Measurements from ENCODE around the gene B4GALT7. TPM values are rescaled to one million over a fixed set of nuclear protein-coding genes. Genes with fewer than 3 reads are reported as not detected.
"Not testable (repeated sequence)": the region's sequence is repeated elsewhere in the genome, so short reads cannot be mapped to it uniquely, and the experiment has no call there.

The B4GALT7 gene, protein sequence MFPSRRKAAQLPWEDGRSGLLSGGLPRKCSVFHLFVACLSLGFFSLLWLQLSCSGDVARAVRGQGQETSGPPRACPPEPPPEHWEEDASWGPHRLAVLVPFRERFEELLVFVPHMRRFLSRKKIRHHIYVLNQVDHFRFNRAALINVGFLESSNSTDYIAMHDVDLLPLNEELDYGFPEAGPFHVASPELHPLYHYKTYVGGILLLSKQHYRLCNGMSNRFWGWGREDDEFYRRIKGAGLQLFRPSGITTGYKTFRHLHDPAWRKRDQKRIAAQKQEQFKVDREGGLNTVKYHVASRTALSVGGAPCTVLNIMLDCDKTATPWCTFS
- 10 to 100 TPM; 35.5 to 40.5 (median 37.0) TPM for total RNA-seq

DNA sequence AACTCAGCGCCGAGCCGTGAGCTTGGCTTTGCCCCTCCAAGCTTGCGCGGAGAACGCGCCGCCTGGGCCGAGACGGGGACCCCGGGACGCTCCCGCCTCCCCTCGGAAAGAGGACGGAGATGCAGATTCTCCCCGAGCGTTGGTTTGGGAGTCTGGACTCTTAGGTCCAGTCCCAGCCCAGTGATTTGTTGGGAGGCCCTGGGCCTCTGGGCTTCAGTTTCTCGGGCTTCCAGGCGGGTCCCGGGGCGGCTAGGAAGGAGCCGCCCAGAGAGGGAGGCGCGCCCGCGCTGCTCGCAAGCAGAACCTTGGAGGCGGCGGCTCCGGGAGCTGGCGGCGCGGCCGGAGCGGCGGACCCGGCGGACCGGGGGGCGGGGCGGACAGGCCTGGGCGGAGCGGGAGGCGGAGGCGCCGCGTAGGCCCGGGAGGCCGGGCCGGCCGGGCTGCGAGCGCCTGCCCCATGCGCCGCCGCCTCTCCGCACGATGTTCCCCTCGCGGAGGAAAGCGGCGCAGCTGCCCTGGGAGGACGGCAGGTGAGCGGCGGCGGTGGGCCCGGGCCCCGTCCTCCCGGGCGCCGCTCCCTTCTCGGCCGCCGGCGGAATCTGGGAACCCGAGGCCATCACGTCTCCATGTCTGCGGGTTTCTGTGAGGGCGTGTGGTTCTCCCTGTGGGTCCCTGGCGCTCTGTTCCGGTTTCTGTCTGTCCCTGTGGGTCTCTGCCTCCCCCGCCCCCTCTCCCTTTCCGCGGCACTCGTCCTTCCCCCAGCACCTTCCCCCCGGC, at the start of gene B4GALT7:
Gene B4GALT7, plus strand, starts transcription at position 402 of the 777 bp plus-strand sequence. Its CDS starts 79 bp downstream, at position 481.
- H3K9me3 Mint-ChIP-seq: no peaks in the 10 kb centered on the region
- peak; percentile 87 for DNase-seq
- peak within 1 kb of the TSS; percentile 89 for H3K4me3 Mint-ChIP-seq
- peaks cover 16% of the 10 kb centered on the region for H3K36me3 Mint-ChIP-seq (ENCODE audit: insufficient read depth)
- no peaks in the 10 kb centered on the region for H3K27me3 Mint-ChIP-seq (ENCODE audit: low read depth)
- ATAC-seq: peak; percentile 93 to 95
- H3K4me1 Mint-ChIP-seq (ENCODE audit: low read depth): peaks cover 33% of the 10 kb centered on the region

DNA sequence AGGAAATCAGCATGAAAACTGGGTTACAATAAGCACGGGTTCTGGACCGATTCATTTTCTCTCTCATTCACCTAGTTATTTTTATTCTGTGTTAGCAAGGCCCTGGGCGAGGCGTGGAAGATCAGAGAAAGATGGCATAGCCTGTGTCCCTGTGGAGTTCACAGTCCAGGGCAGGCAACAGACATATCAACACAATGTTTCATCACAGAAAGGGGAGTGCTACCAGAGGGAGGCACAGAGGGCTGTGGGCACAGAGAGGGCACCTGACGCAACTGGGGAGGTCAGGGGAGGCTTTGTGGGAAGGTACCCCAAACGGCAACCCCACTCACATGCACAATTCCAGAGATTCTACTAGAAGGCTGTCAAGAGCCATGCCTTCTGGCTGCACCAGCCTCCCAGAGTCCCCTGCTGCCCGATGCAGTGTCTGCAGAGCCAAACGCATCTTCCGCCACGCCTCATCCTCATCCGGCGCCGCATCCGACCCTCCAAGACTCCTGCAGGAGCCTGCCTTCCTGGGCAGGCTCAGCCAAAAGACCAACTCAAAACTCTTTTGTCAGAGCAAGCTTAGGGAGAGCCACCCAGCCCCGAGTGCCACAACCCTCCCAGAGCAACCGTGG, 47.0 kb upstream of the B4GALT7 start:
- no peak for DNase-seq
- no peaks in the 10 kb centered on the region for H3K27me3 Mint-ChIP-seq (ENCODE audit: low read depth)
- H3K36me3 Mint-ChIP-seq (ENCODE audit: insufficient read depth): peaks cover 11% of the 10 kb centered on the region
- ATAC-seq: no peak
- H3K9me3 Mint-ChIP-seq: no peaks in the 10 kb centered on the region
- H3K4me1 Mint-ChIP-seq (ENCODE audit: low read depth): peaks cover 37% of the 10 kb centered on the region
- H3K4me3 Mint-ChIP-seq: peak overlapping the region; percentile 78

DNA sequence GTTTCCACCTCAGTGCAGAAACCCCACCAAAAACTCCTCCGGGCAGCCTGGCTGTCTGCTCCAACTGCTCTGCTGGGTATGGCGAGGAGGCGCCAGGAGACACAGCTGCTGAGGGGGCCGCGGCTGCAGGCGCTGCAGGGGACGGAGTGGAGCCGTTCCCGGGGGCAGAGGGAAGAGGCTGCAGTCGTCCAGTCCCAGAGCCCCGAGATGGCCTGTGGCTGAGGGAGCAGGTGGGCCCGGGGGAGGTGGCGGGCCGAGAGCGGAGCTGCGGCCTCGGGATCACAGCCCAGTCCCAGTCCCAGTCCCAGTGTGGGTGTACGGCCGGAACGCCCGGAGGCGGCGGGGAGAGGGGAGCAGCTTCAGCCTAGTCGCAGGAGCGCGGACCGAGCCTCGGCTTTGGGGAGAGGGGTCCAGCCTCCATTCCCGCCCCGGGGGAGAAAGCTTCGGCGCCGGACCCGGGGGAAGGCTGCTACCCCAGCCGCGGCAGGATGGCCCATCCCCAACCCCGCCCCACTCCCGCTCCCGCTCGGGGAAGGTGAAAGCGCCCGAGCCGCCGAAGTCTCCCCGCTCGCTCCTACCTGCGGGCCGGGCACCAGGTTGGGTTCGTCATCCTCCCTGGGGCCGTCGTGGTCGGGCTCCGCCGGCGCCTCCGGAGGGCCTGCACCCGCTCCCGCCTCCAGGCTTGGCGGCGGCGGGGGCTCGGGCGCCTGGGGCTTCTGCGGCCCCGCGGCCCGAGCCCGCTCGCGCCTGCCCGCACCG, 46.1 kb upstream of the B4GALT7 start:
- ATAC-seq (peak; percentile 62 to 63), DNase-seq (peak; percentile 27)
- peak overlapping the region; percentile 78 for H3K4me3 Mint-ChIP-seq
- peaks cover 33% of the 10 kb centered on the region for H3K4me1 Mint-ChIP-seq (ENCODE audit: low read depth)
- H3K27me3 Mint-ChIP-seq (ENCODE audit: low read depth): no peaks in the 10 kb centered on the region
- peaks cover 8% of the 10 kb centered on the region for H3K36me3 Mint-ChIP-seq (ENCODE audit: insufficient read depth)
- no peaks in the 10 kb centered on the region for H3K9me3 Mint-ChIP-seq

DNA sequence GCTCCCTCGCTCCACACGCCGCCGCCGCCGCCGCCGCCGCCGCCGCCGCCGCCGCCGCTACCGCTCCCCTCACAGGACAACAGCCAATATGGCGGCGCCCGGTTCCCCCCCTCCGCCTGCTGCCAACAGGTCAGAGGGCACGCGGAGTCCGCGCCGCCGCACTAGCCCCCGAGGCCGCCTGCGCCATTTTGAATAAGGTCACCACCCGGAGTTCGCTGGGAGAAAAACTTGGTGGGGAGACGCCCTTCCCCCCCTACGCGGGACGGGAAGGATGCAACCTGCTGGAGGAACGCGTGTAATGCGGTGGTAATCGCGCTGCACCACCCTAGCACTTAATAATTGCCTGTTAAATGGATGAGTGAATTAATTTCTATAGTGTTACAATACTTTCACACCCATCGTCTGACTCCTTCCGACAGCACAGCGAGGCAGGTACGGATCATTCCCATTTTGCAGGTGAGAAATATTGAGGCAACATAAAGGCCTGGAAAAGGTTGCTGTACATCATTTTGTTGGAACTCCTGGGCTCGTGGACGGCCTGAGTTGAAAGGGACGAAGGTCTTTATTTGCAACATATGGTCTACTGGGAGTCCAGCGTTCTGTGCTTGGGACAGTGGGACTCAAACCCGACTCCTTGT, 45.3 kb upstream of the B4GALT7 start, which contains the start of gene FAM193B:
Gene FAM193B, minus strand, starts transcription at position 90 of the 638 bp plus-strand sequence. CDS start 105 bp downstream, outside the sequence.
- H3K36me3 Mint-ChIP-seq (ENCODE audit: insufficient read depth): peaks cover 8% of the 10 kb centered on the region

DNA sequence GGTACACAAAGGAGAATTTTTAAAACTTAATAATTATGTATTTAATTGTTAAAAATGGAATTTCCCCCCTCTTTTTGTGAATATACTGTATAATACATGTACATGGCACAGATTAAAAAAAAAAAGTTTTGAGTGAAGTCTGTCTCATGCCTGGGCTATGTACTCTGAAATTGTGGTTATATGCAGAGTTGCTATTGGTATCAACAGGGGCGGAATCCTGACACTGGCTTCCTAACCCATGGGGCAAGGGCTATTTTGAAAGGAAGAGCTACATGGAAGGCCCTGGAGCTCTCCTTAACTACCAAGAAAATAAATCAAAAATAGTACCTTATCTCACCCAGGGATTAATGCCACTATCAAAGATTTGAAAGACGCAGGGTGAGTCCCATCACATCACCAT, 44.7 kb upstream of the B4GALT7 start:
- Mint-ChIP-seq H3K4me1 (ENCODE audit: low read depth) (peaks cover 30% of the 10 kb centered on the region), H3K36me3 (ENCODE audit: insufficient read depth) (peaks cover 8% of the 10 kb centered on the region), H3K4me3 (peak overlapping the region; percentile 86), H3K9me3 (no peaks in the 10 kb centered on the region), H3K27me3 (ENCODE audit: low read depth) (no peaks in the 10 kb centered on the region)
- DNase-seq: no peak
- no peak for ATAC-seq

More for the DNA sequence above, 45.3 kb upstream of the B4GALT7 start, which contains the start of gene FAM193B:
- H3K4me1 Mint-ChIP-seq (ENCODE audit: low read depth): peaks cover 32% of the 10 kb centered on the region
- no peaks in the 10 kb centered on the region for H3K27me3 Mint-ChIP-seq (ENCODE audit: low read depth)
- DNase-seq: peak; percentile 93
- no peaks in the 10 kb centered on the region for H3K9me3 Mint-ChIP-seq
- ATAC-seq: peak; percentile 97 to 98
- peak within 1 kb of the TSS; percentile 86 for H3K4me3 Mint-ChIP-seq

DNA sequence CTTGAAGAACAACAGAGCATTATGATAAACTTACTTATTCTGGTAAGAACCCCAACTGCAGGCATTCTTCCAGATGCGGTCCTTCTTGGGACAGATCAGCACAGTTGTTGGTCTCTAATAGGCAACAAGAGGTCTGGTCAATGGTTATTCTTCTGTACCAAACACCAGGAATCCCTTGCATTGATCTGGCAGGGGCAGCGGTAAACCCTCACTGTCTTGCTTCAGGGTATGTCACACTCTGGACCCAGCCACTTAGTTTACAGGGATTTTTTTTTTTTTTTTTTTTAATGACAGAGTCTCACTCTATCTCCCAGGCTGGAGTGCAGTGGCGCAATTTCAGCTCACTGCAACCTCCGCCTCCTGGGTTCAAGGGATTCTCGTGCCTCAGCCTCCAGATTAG, 44.3 kb upstream of the B4GALT7 start:
- Mint-ChIP-seq H3K27me3 (ENCODE audit: low read depth) (no peaks in the 10 kb centered on the region), H3K9me3 (no peaks in the 10 kb centered on the region), H3K4me1 (ENCODE audit: low read depth) (peaks cover 29% of the 10 kb centered on the region), H3K4me3 (peak overlapping the region; percentile 86), H3K36me3 (ENCODE audit: insufficient read depth) (peaks cover 8% of the 10 kb centered on the region)
- DNase-seq (no peak), ATAC-seq (no peak)

DNA sequence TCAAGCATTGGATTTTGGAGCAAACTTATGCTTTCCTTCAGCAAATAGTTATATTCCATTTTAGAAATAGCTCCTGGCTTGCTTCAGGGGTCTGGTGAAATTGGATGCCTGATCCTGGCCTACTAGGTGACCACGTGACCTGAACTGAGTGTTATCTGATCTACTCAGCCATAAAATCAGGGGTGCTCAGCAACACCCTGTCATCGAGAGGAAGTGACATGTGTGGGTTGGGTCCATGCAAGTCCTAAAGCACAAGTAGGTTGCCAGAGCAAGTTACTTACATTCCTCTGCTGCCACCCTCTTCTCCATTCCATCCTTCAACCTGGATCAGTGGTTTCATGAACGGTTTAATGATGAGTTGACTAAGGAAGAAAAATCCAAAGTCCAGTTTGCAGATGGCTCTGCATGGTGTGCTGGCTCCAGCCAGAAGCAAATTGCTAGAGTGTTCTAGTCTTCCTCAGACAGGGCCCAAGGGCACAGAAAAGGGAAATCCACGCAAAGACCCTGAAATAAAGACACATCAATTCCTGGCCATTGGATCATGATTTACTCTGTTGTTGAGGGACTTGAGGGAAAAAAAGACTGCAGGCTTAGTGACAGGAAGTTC, 42.8 kb upstream of the B4GALT7 start:
- Mint-ChIP-seq H3K9me3 (no peaks in the 10 kb centered on the region), H3K4me3 (no peak overlapping the region), H3K27me3 (ENCODE audit: low read depth) (no peaks in the 10 kb centered on the region), H3K4me1 (ENCODE audit: low read depth) (peaks cover 26% of the 10 kb centered on the region), H3K36me3 (ENCODE audit: insufficient read depth) (peaks cover 5% of the 10 kb centered on the region)
- no peak for DNase-seq
- no peak for ATAC-seq

DNA sequence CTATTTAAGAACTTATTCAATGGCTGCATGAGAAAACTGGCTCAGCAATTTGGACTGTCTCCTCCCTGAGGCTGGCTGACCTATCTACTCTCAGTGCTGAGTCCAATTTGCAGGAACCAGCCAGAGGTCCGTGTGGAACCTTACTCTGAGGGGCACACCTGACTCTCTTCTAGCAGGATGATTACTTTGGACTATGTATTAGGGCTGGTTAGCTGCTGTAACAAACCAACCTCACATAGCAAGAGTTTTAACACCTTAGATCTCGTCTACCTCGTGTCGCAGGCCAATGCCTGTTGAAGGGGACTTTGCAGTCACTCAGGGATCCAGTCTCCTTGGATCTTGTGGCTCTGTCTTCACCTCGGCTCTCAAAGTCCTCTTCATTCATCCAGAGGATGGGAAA, 42.1 kb upstream of the B4GALT7 start:
- Mint-ChIP-seq H3K9me3 (no peaks in the 10 kb centered on the region), H3K27me3 (ENCODE audit: low read depth) (no peaks in the 10 kb centered on the region), H3K4me3 (no peak overlapping the region), H3K36me3 (ENCODE audit: insufficient read depth) (peaks cover 1% of the 10 kb centered on the region), H3K4me1 (ENCODE audit: low read depth) (peaks cover 19% of the 10 kb centered on the region)
- DNase-seq: no peak
- ATAC-seq: no peak

DNA sequence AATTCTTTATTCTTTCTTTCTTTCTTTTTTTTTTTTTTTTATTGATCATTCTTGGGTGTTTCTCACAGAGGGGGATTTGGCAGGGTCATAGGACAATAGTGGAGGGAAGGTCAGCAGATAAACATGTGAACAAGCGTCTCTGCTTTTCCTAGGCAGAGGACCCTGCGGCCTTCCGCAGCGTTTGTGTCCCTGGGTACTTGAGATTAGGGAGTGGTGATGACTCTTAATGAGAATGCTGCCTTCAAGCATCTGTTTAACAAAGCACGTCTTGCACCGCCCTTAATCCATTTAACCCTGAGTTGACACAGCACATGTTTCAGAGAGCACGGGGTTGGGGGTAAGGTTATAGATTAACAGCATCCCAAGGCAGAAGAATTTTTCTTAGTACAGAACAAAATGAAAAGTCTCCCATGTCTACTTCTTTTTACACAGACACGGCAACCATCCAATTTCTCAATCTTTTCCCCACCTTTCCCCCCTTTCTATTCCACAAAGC, 40.4 kb upstream of the B4GALT7 start:
- not testable (repeated sequence) for DNase-seq; H3K9me3 Mint-ChIP-seq; H3K36me3 Mint-ChIP-seq (ENCODE audit: insufficient read depth); H3K4me3 Mint-ChIP-seq; ATAC-seq; H3K27me3 Mint-ChIP-seq (ENCODE audit: low read depth)
- peaks cover 13% of the 10 kb centered on the region for H3K4me1 Mint-ChIP-seq (ENCODE audit: low read depth)

DNA sequence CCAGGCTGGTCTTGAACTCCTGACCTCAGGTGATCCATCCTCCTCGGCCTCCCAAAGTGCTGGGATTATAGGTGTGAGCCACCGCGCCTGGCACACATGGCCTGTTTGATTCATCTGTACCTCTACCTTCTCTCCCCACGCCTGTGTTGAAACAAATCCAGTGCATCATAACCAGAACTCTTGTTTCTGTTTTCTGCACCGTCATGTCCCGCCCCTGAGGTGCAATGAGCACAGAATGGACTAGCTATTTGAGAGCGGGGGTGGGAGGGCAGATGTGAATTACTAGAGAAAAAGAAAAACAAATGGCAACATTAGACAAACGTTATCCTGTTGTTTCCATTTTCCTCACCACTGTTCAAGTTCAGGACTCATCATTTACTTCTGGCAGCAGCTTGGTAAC, 34.9 kb upstream of the B4GALT7 start:
- Mint-ChIP-seq H3K36me3 (ENCODE audit: insufficient read depth) (no peaks in the 10 kb centered on the region), H3K4me3 (no peak overlapping the region), H3K9me3 (no peaks in the 10 kb centered on the region), H3K27me3 (ENCODE audit: low read depth) (peaks cover 3% of the 10 kb centered on the region), H3K4me1 (ENCODE audit: low read depth) (no peaks in the 10 kb centered on the region)
- ATAC-seq (no peak), DNase-seq (no peak)

DNA sequence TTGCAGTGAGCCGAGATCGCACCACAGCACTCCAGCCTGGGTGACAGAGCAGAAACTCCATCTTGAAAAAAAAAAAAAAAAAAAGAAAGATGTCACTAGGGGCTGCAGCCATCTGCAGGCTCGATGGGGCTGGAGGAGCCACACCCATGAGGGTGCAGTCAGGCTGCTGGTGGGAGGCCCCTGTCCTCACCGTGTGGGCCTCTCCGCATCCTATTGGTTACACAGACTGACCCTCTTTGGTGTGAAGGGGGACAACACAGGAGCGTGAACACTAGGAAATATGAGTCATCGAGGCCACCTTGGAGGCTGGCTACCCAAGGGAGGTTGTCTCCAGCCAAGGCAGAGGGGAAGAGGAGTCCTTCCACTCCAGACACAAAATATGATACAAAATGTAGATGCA, 31.6 kb upstream of the B4GALT7 start:
- no peak overlapping the region for H3K4me3 Mint-ChIP-seq

DNA sequence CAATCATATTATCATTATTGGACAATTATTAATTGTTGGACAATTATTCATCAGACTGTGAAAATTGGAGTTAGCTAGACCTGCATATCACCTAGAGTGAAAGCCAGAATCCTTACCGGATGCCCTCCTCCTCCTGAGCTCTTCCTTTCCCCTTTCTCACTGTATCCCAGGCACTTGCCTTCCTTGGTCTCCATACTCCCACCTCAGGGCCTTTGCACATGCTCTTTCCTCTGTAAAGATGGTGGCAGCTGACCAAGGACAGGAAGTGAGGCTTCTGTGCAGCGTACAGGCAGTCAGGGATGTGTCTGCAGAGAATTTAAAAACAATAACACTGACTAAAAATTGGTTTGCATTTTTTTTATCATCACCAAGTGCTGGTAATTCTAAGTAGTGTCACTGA, 30.0 kb upstream of the B4GALT7 start:
- ATAC-seq (no peak), DNase-seq (no peak)
- Mint-ChIP-seq H3K36me3 (ENCODE audit: insufficient read depth) (no peaks in the 10 kb centered on the region), H3K4me3 (no peak overlapping the region), H3K9me3 (no peaks in the 10 kb centered on the region), H3K27me3 (ENCODE audit: low read depth) (peaks cover 3% of the 10 kb centered on the region), H3K4me1 (ENCODE audit: low read depth) (no peaks in the 10 kb centered on the region)

More for the DNA sequence above, 31.6 kb upstream of the B4GALT7 start:
- no peaks in the 10 kb centered on the region for H3K36me3 Mint-ChIP-seq (ENCODE audit: insufficient read depth)
- DNase-seq: no peak
- H3K9me3 Mint-ChIP-seq: no peaks in the 10 kb centered on the region
- ATAC-seq: no peak
- H3K4me1 Mint-ChIP-seq (ENCODE audit: low read depth): no peaks in the 10 kb centered on the region
- peaks cover 3% of the 10 kb centered on the region for H3K27me3 Mint-ChIP-seq (ENCODE audit: low read depth)

DNA sequence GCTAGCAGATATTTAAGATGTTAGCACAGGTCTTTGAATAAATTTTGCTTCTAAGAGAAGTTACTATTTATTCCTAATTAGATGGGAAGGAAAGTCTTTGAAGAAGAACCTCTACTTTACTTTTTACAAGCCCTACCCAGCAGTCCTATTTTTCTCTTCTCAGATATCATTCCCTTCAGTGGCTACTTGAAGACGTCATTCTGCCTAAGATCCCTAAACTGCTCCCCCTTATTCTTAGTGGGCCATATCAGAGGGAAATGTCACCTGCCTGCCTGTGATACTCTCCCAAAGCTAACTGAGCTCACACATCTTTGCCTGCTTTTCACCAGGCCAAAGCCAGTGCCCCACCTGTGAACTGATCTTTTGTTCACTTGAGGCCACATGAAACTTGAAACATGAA, 24.4 kb upstream of the B4GALT7 start:
- H3K4me3 Mint-ChIP-seq: no peak overlapping the region
- no peaks in the 10 kb centered on the region for H3K9me3 Mint-ChIP-seq
- no peaks in the 10 kb centered on the region for H3K36me3 Mint-ChIP-seq (ENCODE audit: insufficient read depth)
- DNase-seq (no peak), ATAC-seq (no peak)
- no peaks in the 10 kb centered on the region for H3K4me1 Mint-ChIP-seq (ENCODE audit: low read depth)
- peaks cover 3% of the 10 kb centered on the region for H3K27me3 Mint-ChIP-seq (ENCODE audit: low read depth)
